CD14-positive monocyte (primary cell): ENCODE measurements around the gene PODXL2. TPM values are rescaled to one million over a fixed set of nuclear protein-coding genes. Genes with fewer than 3 reads are reported as not detected.

Experiments
- DNase-seq, 3 donors: peaks; one replicate each; pipeline ENCODE4 v3.0.0-alpha.2; 2011 to 2022
- H2AFZ ChIP-seq: 2 replicates; pipeline ENCODE4 v1.6.0; 2012; ENCODE audit warnings: mild to moderate bottlenecking, low read depth, low read length, inconsistent platforms; ENCODE audit not compliant: insufficient read depth, poor library complexity, severe bottlenecking
- H3K27ac ChIP-seq, 2 donors: 1 replicate in 1 of 2; 2 replicates in 1 of 2; pipeline ENCODE4 v1.5.1; 2012 to 2013; ENCODE audit warnings: low read length in 2 of 2, control low read depth in 1 of 2, inconsistent platforms in 1 of 2, low read depth in 1 of 2, mild to moderate bottlenecking in 1 of 2
- H3K27me3 ChIP-seq, 2 donors: one replicate each; pipeline versions ENCODE4 v1.6.0 to v1.6.1; 2011 to 2013; ENCODE audit warnings: low read length in 2 of 2; ENCODE audit not compliant: control insufficient read depth in 2 of 2, insufficient read depth in 2 of 2
- H3K36me3 ChIP-seq, 2 donors: replicated peaks in 1 of 2; 1 replicate in 1 of 2; 2 replicates in 1 of 2; pipeline versions ENCODE4 v1.5.1 to v1.6.1; 2012 to 2013; ENCODE audit warnings: low read length in 2 of 2, control low read depth in 1 of 2, inconsistent platforms in 1 of 2, mild to moderate bottlenecking in 1 of 2; ENCODE audit not compliant: insufficient read depth in 2 of 2, control insufficient read depth in 1 of 2
- H3K4me1 ChIP-seq, 2 donors: 1 replicate in 1 of 2; 2 replicates in 1 of 2; pipeline versions ENCODE4 v1.5.1 to v1.6.1; 2012 to 2013; ENCODE audit warnings: low read length in 2 of 2, control low read depth in 1 of 2, inconsistent platforms in 1 of 2, mild to moderate bottlenecking in 1 of 2, moderate library complexity in 1 of 2; ENCODE audit not compliant: insufficient read depth in 2 of 2, control insufficient read depth in 1 of 2
- H3K4me2 ChIP-seq: replicated peaks from 2 replicates; pipeline ENCODE3; 2012; ENCODE audit warnings: low read length, moderate library complexity, mild to moderate bottlenecking; ENCODE audit not compliant: poor library complexity, severe bottlenecking; ENCODE audit errors: extremely low read depth
- H3K4me3 ChIP-seq, 3 experiments: fragments of 200-600 bp in 1 of 3; sonication (generic) in 1 of 3; replicated peaks in 1 of 3; 1 replicate in 2 of 3; 2 replicates in 1 of 3; pipeline ENCODE4 v1.5.1; 2011 to 2013; ENCODE audit warnings: low read length in 3 of 3, mild to moderate bottlenecking in 3 of 3, control low read depth in 2 of 3, low read depth in 2 of 3, inconsistent platforms in 1 of 3, moderate library complexity in 1 of 3
- H3K79me2 ChIP-seq: 2 replicates; pipeline ENCODE4 v1.6.0; 2012; ENCODE audit warnings: mild to moderate bottlenecking, control low read depth, inconsistent platforms, low read length, moderate library complexity; ENCODE audit not compliant: insufficient read depth
- H3K9ac ChIP-seq: 2 replicates; pipeline ENCODE4 v1.6.0; 2017; ENCODE audit warnings: low read length, mild to moderate bottlenecking; ENCODE audit not compliant: insufficient read depth, poor library complexity, severe bottlenecking
- H3K9me3 ChIP-seq, 2 donors: replicated peaks in 1 of 2; 1 replicate in 1 of 2; 2 replicates in 1 of 2; pipeline versions ENCODE4 v1.5.1 to v1.6.1; 2012 to 2013; ENCODE audit warnings: low read length in 2 of 2, control low read depth in 1 of 2; ENCODE audit not compliant: control insufficient read depth in 1 of 2, insufficient read depth in 1 of 2
- H4K20me1 ChIP-seq: 2 replicates; pipeline ENCODE4 v1.6.0; 2012; ENCODE audit warnings: mild to moderate bottlenecking, low read length, control low read depth, moderate library complexity; ENCODE audit not compliant: insufficient read depth
- H3K27ac Mint-ChIP-seq, 7 donors: one replicate each; pipeline ENCODE4 v1.8.0; 2020; ENCODE audit warnings: mild to moderate bottlenecking in 7 of 7, mixed read lengths in 7 of 7, moderate library complexity in 6 of 7, inconsistent platforms in 2 of 7
- H3K27me3 Mint-ChIP-seq, 3 donors: one replicate each; pipeline ENCODE4 v1.8.0; 2021 to 2022; ENCODE audit warnings: low read depth in 3 of 3, mild to moderate bottlenecking in 3 of 3, mixed read lengths in 3 of 3, moderate library complexity in 3 of 3, inconsistent platforms in 1 of 3
- H3K36me3 Mint-ChIP-seq, 2 donors: one replicate each; pipeline ENCODE4 v1.8.0; 2020; ENCODE audit warnings: mixed read lengths in 2 of 2, inconsistent platforms in 1 of 2, mild to moderate bottlenecking in 1 of 2
- H3K4me1 Mint-ChIP-seq: one replicate; pipeline ENCODE4 v1.8.0; 2020; ENCODE audit warnings: mild to moderate bottlenecking, mixed read lengths
- H3K4me3 Mint-ChIP-seq, 2 donors: one replicate each; pipeline ENCODE4 v1.8.0; 2020; ENCODE audit warnings: mild to moderate bottlenecking in 2 of 2, mixed read lengths in 2 of 2, moderate library complexity in 1 of 2
- H3K9me3 Mint-ChIP-seq, 7 donors: one replicate each; pipeline ENCODE4 v1.8.0; 2020 to 2022; ENCODE audit warnings: mixed read lengths in 7 of 7, mild to moderate bottlenecking in 6 of 7, moderate library complexity in 6 of 7, inconsistent platforms in 2 of 7
- WGBS: methylation state at CpG from one replicate; pipeline ENCODE4 v1.1.5; 2013; ENCODE audit warnings: missing lambda C conversion rate; ENCODE audit not compliant: insufficient coverage; 5-methylcytosine and 5-hydroxymethylcytosine counted together
- intact Hi-C, 2 donors: fragments of 100-400 bp; cut with micrococcal nuclease; formaldehyde crosslinking; loops; one replicate each; pipeline versions ENCODE4 v1.15.0 to v1.15.1; 2023
- polyA plus RNA-seq, 3 donors: library from polyadenylated mRNA; depleted of rRNA in 1 of 3; unstranded in 2 of 3; stranded (reverse) in 1 of 3; fragments of 300-500 nt in 2 of 3; fragments of >200 nt in 1 of 3; fragmentation: Illumina TruSeq in 2 of 3; gene quantifications; 1 replicate in 2 of 3; 2 replicates in 1 of 3; pipeline ENCODE4 v1.2.3, GENCODE V29; 2012 to 2021
- TF ChIP-seq, protein P1 (sequence below): fragments of 200-600 bp; IDR thresholded peaks from one replicate; pipeline ENCODE4 v1.8.0; 2022; ENCODE audit warnings: antibody characterized with exemption, mild to moderate bottlenecking

Gene PODXL2
- polyA plus RNA-seq, 3 donors: 0.33 to 0.64 (median 0.43) TPM

DNA sequence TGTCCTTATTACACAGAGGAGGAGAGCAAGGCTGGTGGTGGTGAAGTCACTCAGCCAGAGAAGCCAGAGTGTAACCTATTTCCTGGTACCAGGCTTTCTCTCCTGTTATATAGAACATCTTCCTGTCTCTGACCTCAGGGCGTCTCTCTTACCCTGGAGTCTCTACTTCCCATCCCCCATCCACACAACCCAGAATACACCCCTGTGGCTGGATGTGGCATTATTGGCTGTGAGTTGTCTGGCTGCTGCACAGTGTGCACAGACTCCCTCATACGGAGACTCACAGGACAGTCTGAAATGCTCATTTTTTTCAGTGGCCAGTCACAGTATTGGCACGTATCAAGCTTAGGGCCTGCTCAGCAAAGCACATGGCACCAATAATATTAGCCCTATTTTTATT is 8.6 kb downstream of the PODXL2 start:
- WGBS: 83% methylated on average over 2 of the region's 3 CpGs
- H3K4me3 ChIP-seq: no peak overlapping the region
- no peak overlapping the region for H3K9ac ChIP-seq
- intact Hi-C loops: loop anchor here in 1 of 2 donors (10.0 kb wide), 1 partner anchor 53 kb away; no protein-coding TSS in a partner anchor
- Mint-ChIP-seq H3K4me3 (no peak overlapping the region), H3K27me3 (peaks cover 0 to 4% (median 2%) of the 10 kb centered on the region in 3 donors), H3K4me1 (peaks cover 2% of the 10 kb centered on the region), H3K27ac (no peak overlapping the region), H3K36me3 (no peaks in the 10 kb centered on the region), H3K9me3 (no peaks in the 10 kb centered on the region)
- no peak for DNase-seq
- no peaks in the 10 kb centered on the region for H4K20me1 ChIP-seq
- no peaks in the 10 kb centered on the region for H3K9me3 ChIP-seq
- TF ChIP-seq, protein P1, sequence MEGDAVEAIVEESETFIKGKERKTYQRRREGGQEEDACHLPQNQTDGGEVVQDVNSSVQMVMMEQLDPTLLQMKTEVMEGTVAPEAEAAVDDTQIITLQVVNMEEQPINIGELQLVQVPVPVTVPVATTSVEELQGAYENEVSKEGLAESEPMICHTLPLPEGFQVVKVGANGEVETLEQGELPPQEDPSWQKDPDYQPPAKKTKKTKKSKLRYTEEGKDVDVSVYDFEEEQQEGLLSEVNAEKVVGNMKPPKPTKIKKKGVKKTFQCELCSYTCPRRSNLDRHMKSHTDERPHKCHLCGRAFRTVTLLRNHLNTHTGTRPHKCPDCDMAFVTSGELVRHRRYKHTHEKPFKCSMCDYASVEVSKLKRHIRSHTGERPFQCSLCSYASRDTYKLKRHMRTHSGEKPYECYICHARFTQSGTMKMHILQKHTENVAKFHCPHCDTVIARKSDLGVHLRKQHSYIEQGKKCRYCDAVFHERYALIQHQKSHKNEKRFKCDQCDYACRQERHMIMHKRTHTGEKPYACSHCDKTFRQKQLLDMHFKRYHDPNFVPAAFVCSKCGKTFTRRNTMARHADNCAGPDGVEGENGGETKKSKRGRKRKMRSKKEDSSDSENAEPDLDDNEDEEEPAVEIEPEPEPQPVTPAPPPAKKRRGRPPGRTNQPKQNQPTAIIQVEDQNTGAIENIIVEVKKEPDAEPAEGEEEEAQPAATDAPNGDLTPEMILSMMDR: no peak
- no peak overlapping the region for H2AFZ ChIP-seq
- no peaks in the 10 kb centered on the region for H3K36me3 ChIP-seq
- H3K79me2 ChIP-seq: no peaks in the 10 kb centered on the region
- no peak overlapping the region for H3K27ac ChIP-seq
- no peaks in the 10 kb centered on the region for H3K27me3 ChIP-seq
- H3K4me1 ChIP-seq: no peaks in the 10 kb centered on the region
- no peak overlapping the region for H3K4me2 ChIP-seq

DNA sequence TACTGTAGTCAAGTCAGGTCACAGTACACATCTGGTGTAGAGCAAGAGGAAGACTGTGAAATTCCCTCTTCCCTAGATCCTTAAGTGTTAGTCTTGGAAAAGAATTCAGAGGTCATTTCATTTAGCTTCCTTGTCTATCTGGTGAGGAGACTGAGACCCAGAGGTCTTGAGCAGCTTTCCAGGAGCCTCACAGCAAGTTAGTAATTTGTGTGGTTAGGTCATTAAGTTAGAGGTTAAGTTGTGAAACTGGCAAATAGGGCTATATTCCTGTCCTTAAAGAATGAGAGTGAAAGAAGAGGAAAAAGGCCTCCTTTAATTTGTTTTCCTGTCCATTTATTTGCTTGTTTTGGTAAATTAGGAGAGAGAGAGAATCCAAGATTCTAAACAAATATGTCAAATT is 9.0 kb downstream of the PODXL2 start:
- Histone ChIP-seq H4K20me1 (no peaks in the 10 kb centered on the region), H3K4me1 (no peaks in the 10 kb centered on the region), H3K4me2 (no peak overlapping the region), H3K9me3 (no peaks in the 10 kb centered on the region), H3K27ac (no peak overlapping the region), H3K36me3 (no peaks in the 10 kb centered on the region), H2AFZ (no peak overlapping the region), H3K27me3 (no peaks in the 10 kb centered on the region), H3K4me3 (no peak overlapping the region), H3K9ac (no peak overlapping the region), H3K79me2 (no peaks in the 10 kb centered on the region)
- no peaks in the 10 kb centered on the region for H3K36me3 Mint-ChIP-seq
- intact Hi-C loops: loop anchor here in 1 of 2 donors (10.0 kb wide), 1 partner anchor 53 kb away; no protein-coding TSS in a partner anchor
- peaks cover 2% of the 10 kb centered on the region for H3K4me1 Mint-ChIP-seq
- TF ChIP-seq, protein P1: no peak
- no peak overlapping the region for H3K4me3 Mint-ChIP-seq
- no peaks in the 10 kb centered on the region for H3K9me3 Mint-ChIP-seq
- H3K27ac Mint-ChIP-seq: no peak overlapping the region
- peaks cover 0 to 4% (median 2%) of the 10 kb centered on the region in 3 donors for H3K27me3 Mint-ChIP-seq
- DNase-seq: no peak
